GM18517 (cell line): ENCODE data around the gene CSTF2T.
"Not testable (repeated sequence)": the region's sequence is repeated elsewhere in the genome, so short reads cannot be mapped to it uniquely, and the experiment has no call there.

ENCODE experiments used
- ATAC-seq: cut with Tn5 transposase; IDR thresholded peaks from one replicate; pipeline ENCODE4 v1.9.1; 2021; ENCODE audit warnings: mild to moderate bottlenecking, moderate library complexity; ENCODE audit not compliant: unreplicated experiment

The CSTF2T gene

GRCh38 chr10:51698473-51699063 is 827 bp downstream of the CSTF2T start:
- ATAC-seq: no peak

GRCh38 chr10:51696251-51696650 is 3.1 kb downstream of the CSTF2T start:
- ATAC-seq: no peak

GRCh38 chr10:51694086-51694768 is 5.2 kb downstream of the CSTF2T start:
- ATAC-seq: no peak

GRCh38 chr10:51691135-51691534 is 8.3 kb downstream of the CSTF2T start:
- no peak for ATAC-seq

DNA sequence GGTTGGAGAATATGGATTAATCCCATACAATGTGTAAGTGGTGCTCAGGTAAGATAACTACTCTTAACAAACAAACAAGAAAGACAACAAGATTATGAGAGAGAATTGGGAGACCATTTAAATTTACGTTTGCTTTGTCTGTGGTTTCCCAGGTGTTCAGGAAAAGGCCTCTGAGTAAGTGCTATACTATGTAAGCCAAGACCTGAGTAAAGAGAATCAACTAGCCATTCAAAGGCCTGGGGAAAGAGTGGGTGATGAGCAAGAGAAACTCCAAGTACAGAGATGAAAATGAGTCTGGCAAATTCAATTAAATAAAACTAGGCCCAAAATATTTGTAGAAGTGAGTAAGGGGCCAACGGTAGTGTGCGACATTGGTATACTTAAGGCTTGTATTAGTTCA is 9.9 kb downstream of the CSTF2T start:
- no peak for ATAC-seq

GRCh38 chr10:51688826-51689225 is 10.6 kb downstream of the CSTF2T start:
- not testable (repeated sequence) for ATAC-seq

DNA sequence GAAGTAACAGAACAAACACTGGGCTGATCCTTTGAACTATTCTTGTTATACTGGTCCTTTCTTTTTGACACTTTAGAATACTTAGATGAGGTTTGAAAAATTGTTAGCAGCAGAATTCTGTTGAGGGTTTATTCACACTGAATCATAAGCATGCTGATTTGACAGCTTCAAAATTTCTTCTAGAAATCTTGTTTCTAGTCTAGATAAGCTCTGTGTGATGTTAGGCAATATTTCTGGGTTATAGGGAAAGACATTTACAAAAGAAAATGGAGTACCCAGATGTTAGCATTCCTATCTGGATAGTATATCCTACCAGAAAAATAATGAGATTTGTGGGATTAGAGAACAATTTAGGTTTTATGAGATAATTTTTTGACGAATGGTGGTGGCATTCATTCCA is 12.1 kb downstream of the CSTF2T start:
- ATAC-seq: no peak

- no peak for ATAC-seq
Measured at GRCh38 chr10:51685768-51686167, 13.6 kb downstream of the CSTF2T start.

GRCh38 chr10:51683031-51683691 is 16.2 kb downstream of the CSTF2T start:
- no peak for ATAC-seq

DNA sequence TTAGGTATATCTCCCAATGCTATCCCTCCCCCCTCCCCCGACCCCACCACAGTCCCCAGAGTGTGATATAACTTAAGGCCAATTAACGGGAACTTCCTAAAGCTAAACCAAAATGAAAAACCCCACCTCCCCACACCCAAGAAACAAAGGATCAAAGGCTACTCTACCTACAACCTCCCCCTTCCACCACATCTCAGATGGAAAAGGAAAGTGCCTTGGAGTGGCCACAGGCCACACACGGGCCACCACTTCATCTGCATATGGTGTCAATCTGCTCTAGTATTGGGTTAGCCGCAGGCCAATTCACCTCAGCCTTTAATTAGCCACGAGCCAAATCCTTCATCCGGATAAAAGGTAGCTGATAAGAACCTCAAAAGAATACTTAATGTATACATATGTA is 19.6 kb downstream of the CSTF2T start:
- ATAC-seq: no peak

GRCh38 chr10:51675088-51675487 is 24.3 kb downstream of the CSTF2T start:
- ATAC-seq: no peak

DNA sequence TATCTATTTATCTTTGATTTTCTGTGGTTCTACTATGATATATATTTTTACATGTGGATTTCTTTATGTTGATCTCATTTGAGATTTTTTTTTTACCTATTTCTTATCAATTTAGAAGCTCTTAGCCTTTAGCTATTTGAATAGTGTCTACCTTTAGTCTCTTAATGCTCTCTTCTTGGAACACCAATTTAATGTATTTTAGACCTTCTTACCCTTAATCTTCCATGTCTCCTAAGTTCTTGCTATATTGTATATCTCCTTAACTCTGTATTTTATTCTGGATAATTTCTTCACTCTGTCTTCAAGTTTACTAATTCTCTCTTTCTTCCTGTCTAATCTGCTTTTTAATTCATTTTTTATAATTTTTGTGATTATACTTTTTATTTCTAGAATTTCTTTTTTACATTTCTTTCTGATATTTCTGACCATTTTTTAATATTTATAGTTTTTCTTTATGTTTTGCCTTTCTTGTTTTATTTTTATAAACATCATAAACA is 27.3 kb downstream of the CSTF2T start:
- ATAC-seq: no peak

GRCh38 chr10:51669041-51669440 is 30.4 kb downstream of the CSTF2T start:
- no peak for ATAC-seq

GRCh38 chr10:51668336-51668689 is 31.1 kb downstream of the CSTF2T start:
- no peak for ATAC-seq

DNA sequence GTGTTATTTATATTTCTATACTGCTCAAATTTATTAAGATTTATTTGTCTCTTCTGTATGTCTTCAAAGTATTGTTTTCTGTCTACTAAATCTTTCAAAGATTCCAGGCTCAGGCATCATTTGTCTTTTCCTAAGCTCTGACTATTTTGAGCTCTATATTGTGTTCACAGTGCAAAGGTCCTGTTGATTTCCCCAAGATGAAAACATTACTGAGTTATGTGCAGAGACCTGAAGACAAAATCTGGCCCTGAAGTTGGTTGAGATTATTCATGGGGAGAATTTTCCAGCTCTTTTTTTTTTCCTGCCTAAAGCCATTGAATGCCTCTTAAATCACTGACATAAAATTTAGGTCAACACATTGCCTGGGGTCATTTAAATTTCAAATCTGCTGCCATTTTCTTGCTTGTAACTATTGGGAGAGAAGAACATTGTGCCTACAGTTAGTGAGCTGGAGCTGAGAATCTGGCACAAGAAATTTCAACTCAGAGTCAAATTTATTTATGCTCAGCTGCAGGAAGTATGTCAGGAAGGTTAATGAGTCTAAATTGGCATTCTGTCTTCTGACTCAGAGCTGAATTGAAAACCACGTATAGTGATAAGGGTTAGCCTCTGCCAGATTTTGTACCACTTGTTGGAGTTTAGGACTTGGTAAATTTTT is 31.6 kb downstream of the CSTF2T start:
- no peak for ATAC-seq

- no peak for ATAC-seq
Measured at GRCh38 chr10:51666456-51666855, 32.9 kb downstream of the CSTF2T start.

DNA sequence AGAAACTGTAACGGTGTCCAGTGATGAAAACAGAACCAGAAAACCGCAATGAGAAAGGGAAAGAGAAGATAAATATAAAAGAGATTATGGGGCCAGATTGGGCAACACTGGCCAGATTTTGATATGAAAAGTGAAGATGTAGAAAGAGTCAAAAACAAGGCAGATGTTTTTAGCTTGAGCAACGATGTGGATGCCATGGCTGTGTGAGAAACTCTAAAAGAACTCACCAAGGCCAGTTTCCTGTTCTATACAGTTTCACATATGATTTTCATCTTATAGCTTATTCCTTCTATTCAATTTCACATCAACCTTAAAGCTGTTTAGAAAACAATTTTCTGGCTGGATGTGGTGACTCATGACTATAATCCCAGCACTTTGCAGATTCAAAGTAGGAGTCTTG is 36.3 kb downstream of the CSTF2T start:
- ATAC-seq: no peak

- no peak for ATAC-seq
Measured at GRCh38 chr10:51659344-51659743, 40.1 kb downstream of the CSTF2T start.

GRCh38 chr10:51658000-51658399 is 41.4 kb downstream of the CSTF2T start:
- no peak for ATAC-seq

DNA sequence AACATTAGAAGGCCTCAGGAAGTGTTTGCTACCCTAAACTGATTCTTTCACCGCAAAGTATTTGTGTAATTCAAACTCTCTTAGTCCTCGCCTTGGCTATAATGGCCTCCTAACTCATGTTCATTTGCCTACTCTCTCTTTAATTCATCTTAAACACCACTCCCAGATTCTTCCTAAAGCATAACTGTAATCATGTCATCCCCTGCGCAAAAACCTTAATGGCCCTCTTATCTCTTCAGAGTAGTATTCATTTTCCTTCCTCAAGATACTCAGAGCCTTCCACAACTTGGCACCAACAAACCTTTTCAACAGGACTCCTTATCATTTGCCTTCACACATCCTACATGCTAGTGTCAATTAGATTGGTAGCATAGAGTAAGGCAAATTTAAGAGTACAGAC is 42.9 kb downstream of the CSTF2T start:
- no peak for ATAC-seq

- no peak for ATAC-seq
Measured at GRCh38 chr10:51654918-51655317, 44.5 kb downstream of the CSTF2T start.

DNA sequence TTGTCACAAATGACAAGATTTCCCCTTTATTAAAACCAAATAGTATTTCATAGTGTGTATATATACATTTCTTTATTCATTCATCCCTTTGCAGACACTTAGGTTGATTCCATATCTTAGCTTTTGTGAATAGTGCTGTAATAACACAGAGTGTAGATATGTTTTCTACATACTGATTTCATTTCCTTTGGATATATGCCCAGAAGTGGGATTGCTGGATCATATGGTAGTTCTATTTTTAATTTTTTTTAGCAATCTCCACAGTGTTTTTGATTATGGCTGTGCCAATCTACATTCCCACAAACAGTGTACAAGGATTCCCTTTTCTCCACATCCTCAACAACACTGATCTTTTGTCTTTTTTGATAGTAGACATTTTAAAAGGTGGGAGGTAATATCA is 46.4 kb downstream of the CSTF2T start:
- no peak for ATAC-seq
